A673 (cell line): ENCODE results near the gene P4HA1. TPM values are rescaled to one million over a fixed set of nuclear protein-coding genes. Genes with fewer than 3 reads are reported as not detected.

Experiments
- BruUV-seq: library from RNA; stranded (reverse); fragments of 400-500 nt; replicated peaks from 2 replicates; lab custom pipeline; 2021; lab: Mats Ljungman, UMichigan
- CTCF ChIA-PET: fragments of 300-600 bp; sonication (Branson Sonifier 250); formaldehyde crosslinking; loops from one replicate; lab custom pipeline; 2022; ENCODE audit warnings: antibody characterized with exemption; lab: Charles Lee
- POLR2A ChIA-PET: fragments of 300-600 bp; sonication (Branson Sonifier 250); formaldehyde crosslinking; loops from one replicate; lab custom pipeline; 2022; ENCODE audit warnings: antibody characterized with exemption; ENCODE audit not compliant: low non-redundant PET; lab: Charles Lee
- DNase-seq: peaks from one replicate; pipeline ENCODE4 v3.0.0-alpha.2; 2015; ENCODE audit warnings: low spot score
- H3K27ac ChIP-seq: fragments of 200-600 bp; sonication (generic); 2 replicates; pipeline ENCODE4 v1.5.1; 2016; ENCODE audit warnings: mixed run types, low read depth, mild to moderate bottlenecking, mixed read lengths, antibody characterized with exemption, low read length; ENCODE audit not compliant: poor library complexity, severe bottlenecking
- H3K27me3 ChIP-seq: fragments of 200-600 bp; sonication (generic); replicated peaks from 2 replicates; pipeline ENCODE4 v1.6.1; 2017; ENCODE audit warnings: mixed run types, low read depth, mild to moderate bottlenecking, mixed read lengths, antibody characterized with exemption, low read length; ENCODE audit not compliant: insufficient read depth, poor library complexity
- H3K36me3 ChIP-seq: fragments of 200-600 bp; sonication (generic); 2 replicates; pipeline ENCODE4 v1.6.1; 2016; ENCODE audit warnings: mixed run types, mild to moderate bottlenecking, mixed read lengths, antibody characterized with exemption, low read length; ENCODE audit not compliant: insufficient read depth, poor library complexity, severe bottlenecking
- H3K4me1 ChIP-seq: fragments of 200-600 bp; sonication (generic); 2 replicates; pipeline ENCODE4 v1.6.1; 2017; ENCODE audit warnings: mixed run types, mild to moderate bottlenecking, mixed read lengths, antibody characterized with exemption, low read length; ENCODE audit not compliant: insufficient read depth, poor library complexity, severe bottlenecking
- H3K4me3 ChIP-seq: fragments of 200-600 bp; sonication (generic); 2 replicates; pipeline ENCODE4 v1.5.1; 2016; ENCODE audit warnings: low read depth, mixed run types, mild to moderate bottlenecking, mixed read lengths, low read length; ENCODE audit not compliant: poor library complexity, severe bottlenecking
- H3K9me3 ChIP-seq: fragments of 200-600 bp; sonication (generic); 2 replicates; pipeline ENCODE4 v1.6.1; 2016; ENCODE audit warnings: mixed run types, low read depth, mild to moderate bottlenecking, mixed read lengths, antibody characterized with exemption, low read length; ENCODE audit not compliant: poor library complexity, severe bottlenecking
- EZH2 ChIP-seq: fragments of 200-600 bp; sonication (generic); IDR thresholded peaks from 2 replicates; pipeline ENCODE4 v1.6.1; 2017; ENCODE audit warnings: borderline replicate concordance, low read depth, mild to moderate bottlenecking, mixed read lengths, antibody characterized with exemption, low read length; ENCODE audit not compliant: poor library complexity, severe bottlenecking
- intact Hi-C: fragments of 100-400 bp; cut with micrococcal nuclease; formaldehyde crosslinking; loops from one replicate; pipeline ENCODE4 v1.10.0; 2022; ENCODE audit not compliant: unreplicated experiment
- total RNA-seq: library from RNA; stranded (reverse); gene quantifications from 2 replicates; pipeline ENCODE4 v1.2.3, GENCODE V29; 2021
- TF ChIP-seq, protein P1 (sequence below): fragments of 300-800, 200-600 bp; sonication (generic); conservative IDR thresholded peaks from 2 replicates; pipeline ENCODE4 v1.5.1; 2017; ENCODE audit warnings: low read depth, mild to moderate bottlenecking, antibody characterized with exemption, low read length, moderate library complexity, mixed read lengths

Gene P4HA1
- total RNA-seq, 1 experiment from 2014 or later, result 36.5 TPM

DNA sequence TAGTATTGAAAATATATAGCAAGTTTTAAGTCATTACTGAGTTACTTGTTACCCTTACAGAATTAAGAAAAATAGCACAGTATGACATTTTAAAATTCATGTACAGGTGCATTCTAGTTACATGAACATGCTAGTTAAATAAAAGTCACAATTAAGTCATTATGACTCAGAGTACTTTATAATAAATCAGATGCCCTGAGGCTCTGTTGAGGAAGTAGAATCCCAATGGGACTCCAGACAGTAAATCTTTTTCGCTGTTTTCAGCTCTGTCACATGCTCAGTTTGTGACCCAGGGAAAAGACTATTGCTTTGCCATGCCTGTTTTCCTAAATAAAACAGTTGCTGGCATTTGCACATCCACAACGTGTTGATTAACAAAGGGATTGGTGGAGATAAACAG, 34.6 kb upstream of the P4HA1 start:
- Histone ChIP-seq H3K27ac (no peak overlapping the region), H3K27me3 (no peaks in the 10 kb centered on the region), H3K9me3 (no peaks in the 10 kb centered on the region), H3K36me3 (peaks cover 62% of the 10 kb centered on the region), H3K4me1 (peaks cover 9% of the 10 kb centered on the region), H3K4me3 (no peak overlapping the region)
- peak; percentile 64 for DNase-seq
- ChIA-PET CTCF (no interaction called here), POLR2A (interaction anchor here (0.5 kb wide), 1 partner anchor 114 kb away, joined by 15 read pairs; no protein-coding TSS in a partner anchor)
- intact Hi-C loops, result no loop called here
- no peak for TF ChIP-seq EZH2
- TF ChIP-seq, protein P1, sequence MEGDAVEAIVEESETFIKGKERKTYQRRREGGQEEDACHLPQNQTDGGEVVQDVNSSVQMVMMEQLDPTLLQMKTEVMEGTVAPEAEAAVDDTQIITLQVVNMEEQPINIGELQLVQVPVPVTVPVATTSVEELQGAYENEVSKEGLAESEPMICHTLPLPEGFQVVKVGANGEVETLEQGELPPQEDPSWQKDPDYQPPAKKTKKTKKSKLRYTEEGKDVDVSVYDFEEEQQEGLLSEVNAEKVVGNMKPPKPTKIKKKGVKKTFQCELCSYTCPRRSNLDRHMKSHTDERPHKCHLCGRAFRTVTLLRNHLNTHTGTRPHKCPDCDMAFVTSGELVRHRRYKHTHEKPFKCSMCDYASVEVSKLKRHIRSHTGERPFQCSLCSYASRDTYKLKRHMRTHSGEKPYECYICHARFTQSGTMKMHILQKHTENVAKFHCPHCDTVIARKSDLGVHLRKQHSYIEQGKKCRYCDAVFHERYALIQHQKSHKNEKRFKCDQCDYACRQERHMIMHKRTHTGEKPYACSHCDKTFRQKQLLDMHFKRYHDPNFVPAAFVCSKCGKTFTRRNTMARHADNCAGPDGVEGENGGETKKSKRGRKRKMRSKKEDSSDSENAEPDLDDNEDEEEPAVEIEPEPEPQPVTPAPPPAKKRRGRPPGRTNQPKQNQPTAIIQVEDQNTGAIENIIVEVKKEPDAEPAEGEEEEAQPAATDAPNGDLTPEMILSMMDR, result no peak
- no TSS peak for BruUV-seq

GRCh38 chr10:73126343-73126742, 29.7 kb upstream of the P4HA1 start:
- ChIA-PET CTCF (no interaction called here), POLR2A (no interaction called here)
- BruUV-seq, result no TSS peak
- Histone ChIP-seq H3K27ac (no peak overlapping the region), H3K36me3 (peaks cover 21% of the 10 kb centered on the region), H3K27me3 (no peaks in the 10 kb centered on the region), H3K4me3 (no peak overlapping the region), H3K4me1 (peaks cover 2% of the 10 kb centered on the region), H3K9me3 (no peaks in the 10 kb centered on the region)
- TF ChIP-seq, protein P1, result no peak
- no peak for TF ChIP-seq EZH2
- DNase-seq, result no peak
- intact Hi-C loops, result no loop called here

GRCh38 chr10:73119952-73120351, 23.3 kb upstream of the P4HA1 start:
- intact Hi-C loops, result no loop called here
- BruUV-seq, result no TSS peak
- TF ChIP-seq, protein P1, result no peak
- TF ChIP-seq EZH2, result no peak
- Histone ChIP-seq H3K36me3 (peaks cover 2% of the 10 kb centered on the region), H3K27me3 (no peaks in the 10 kb centered on the region), H3K27ac (no peak overlapping the region), H3K4me1 (no peaks in the 10 kb centered on the region), H3K4me3 (no peak overlapping the region), H3K9me3 (no peaks in the 10 kb centered on the region)
- ChIA-PET POLR2A (no interaction called here), CTCF (no interaction called here)
- DNase-seq, result no peak
